ENCODE data around the gene GNAZ. TPM values are rescaled to one million over a fixed set of nuclear protein-coding genes. Genes with fewer than 3 reads are reported as not detected.
"Not testable (repeated sequence)": the region's sequence is repeated elsewhere in the genome, so short reads cannot be mapped to it uniquely, and the experiment has no call there.

The GNAZ gene
- total and polyA plus RNA-seq, 2 of the 8 experiments (the other 6 are each of a cell fraction or from before 2014, with no cell fraction given), result 6.6 to 9.6 TPM

DNA sequence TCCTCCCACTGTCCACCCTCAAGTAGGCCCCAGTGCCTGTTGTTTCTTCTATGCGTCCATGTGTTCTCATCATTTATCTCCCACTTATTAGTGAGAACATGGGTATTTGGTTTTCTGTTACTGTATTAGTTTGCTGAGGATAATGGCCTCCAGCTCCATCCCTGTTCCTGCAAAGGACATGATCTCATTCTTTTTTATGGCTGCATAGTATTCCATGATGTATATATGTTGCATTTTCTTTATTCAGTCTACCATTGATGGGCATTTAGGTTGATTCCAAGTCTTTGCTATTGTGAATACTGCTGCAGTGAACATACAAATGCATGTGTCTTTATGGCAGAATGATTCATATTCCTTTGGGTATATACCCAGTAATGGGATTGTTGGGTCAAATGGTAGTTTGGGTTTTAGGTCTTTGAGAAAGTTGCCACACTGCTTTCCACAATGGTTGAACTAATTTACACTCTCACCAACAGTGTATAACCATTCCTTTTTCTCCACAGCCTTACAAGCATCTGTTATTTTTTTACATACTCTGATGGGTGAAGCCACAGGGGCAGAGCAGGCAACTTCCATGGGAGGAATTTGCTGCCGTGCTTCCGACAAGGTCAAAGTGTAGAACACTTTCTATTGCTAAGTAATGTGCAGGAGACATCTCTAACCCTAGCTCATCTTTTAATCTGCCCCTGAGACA is 48.5 kb upstream of the GNAZ start:
- H2BK15ac ChIP-seq (ENCODE audit: low read length); POLR2A ChIA-PET (ENCODE audit: partially characterized antibody): not testable (repeated sequence)

More for the DNA sequence above, 48.5 kb upstream of the GNAZ start:
- H3K56ac ChIP-seq (replicated peaks; ENCODE audit: insufficient read length, low read depth, low read length); H4K5ac ChIP-seq (ENCODE audit: insufficient read length, low read depth, low read length); H3K9ac ChIP-seq (replicated peaks in 1 of 4; ENCODE audit: extremely low read depth in 1 of 4, low read depth in 3 of 4, low read length in 3 of 4); H2BK12ac ChIP-seq (ENCODE audit: low read depth, low read length); H3K27ac ChIP-seq (ENCODE audit: low read depth, low read length); H3K9me3 ChIP-seq (ENCODE audit: insufficient read depth in 2 of 2, low read depth in 1 of 2, low read length in 1 of 2); H2AFZ ChIP-seq (ENCODE audit: low read length); CTCF ChIA-PET (ENCODE audit: partially characterized antibody); H3K23me2 ChIP-seq (ENCODE audit: low read depth, low read length); H3K36me3 ChIP-seq (ENCODE audit: control insufficient read depth in 2 of 4, insufficient read depth in 4 of 4, low read length in 3 of 4); H3K23ac ChIP-seq (ENCODE audit: insufficient read length); H4K91ac ChIP-seq (replicated peaks; ENCODE audit: insufficient read length, low read length); H3K4me1 ChIP-seq (replicated peaks in 1 of 4; ENCODE audit: control insufficient read depth in 3 of 4, insufficient read depth in 4 of 4, low read length in 3 of 4); H2BK20ac ChIP-seq (ENCODE audit: low read length); H3K4ac ChIP-seq (replicated peaks; ENCODE audit: insufficient read length, low read depth, low read length); H2BK5ac ChIP-seq (ENCODE audit: low read depth, low read length); H2BK120ac ChIP-seq (replicated peaks; ENCODE audit: low read depth, low read length); H4K20me1 ChIP-seq (replicated peaks in 1 of 2; ENCODE audit: control insufficient read depth in 1 of 2, insufficient read depth in 2 of 2, low read length in 2 of 2); H4K8ac ChIP-seq (ENCODE audit: extremely low read depth, insufficient read depth, low read length); H3K79me1 ChIP-seq (ENCODE audit: low read depth, low read length); H3K27me3 ChIP-seq (replicated peaks in 1 of 4; ENCODE audit: control insufficient read depth in 3 of 4, extremely low read depth in 1 of 4, insufficient read depth in 3 of 4, low read length in 3 of 4); DNase-seq (ENCODE audit: low read depth in 1 of 2, low spot score in 2 of 2); FAIRE-seq; H3K14ac ChIP-seq (ENCODE audit: insufficient read length); H3K79me2 ChIP-seq (ENCODE audit: control insufficient read depth in 1 of 2, insufficient read depth in 2 of 2, low read length in 2 of 2); H3K4me3 ChIP-seq (ENCODE audit: extremely low read depth in 1 of 4, insufficient read depth in 2 of 4, low read depth in 3 of 4, low read length in 4 of 4); H3K4me2 ChIP-seq (ENCODE audit: insufficient read depth in 1 of 2, low read depth in 2 of 2, low read length in 2 of 2); H3K18ac ChIP-seq (ENCODE audit: extremely low read depth, low read length): not testable (repeated sequence)
- 95% methylated on average over 3 of the region's 3 CpGs; no CpG with 5 or more reads in 1 of the 2 experiments for WGBS, 2 experiments (ENCODE audit: extremely low coverage in 1 of 2, insufficient coverage in 1 of 2, insufficient read length in 1 of 2, insufficient replicate concordance in 2 of 2, low coverage in 1 of 2, low lambda C conversion rate in 2 of 2, missing lambda C conversion rate in 1 of 2)
- H2AK5ac ChIP-seq (ENCODE audit: low read depth, low read length), result 0 out of 2 replicates have a peak overlapping the region, but pooled peaks have one; percentile 28
